SU-DHL-6 (cell line): ENCODE measurements around the gene GPR68.

Experiments used
- CTCF ChIP-seq: fragments of 200-600 bp; sonication (generic); IDR thresholded peaks from one replicate; pipeline ENCODE4 v1.5.1; 2017; ENCODE audit warnings: antibody characterized with exemption, mild to moderate bottlenecking, low read length, moderate library complexity; ENCODE audit not compliant: insufficient read depth, poor library complexity, severe bottlenecking
- EZH2phosphoT487 ChIP-seq: fragments of 200-600 bp; sonication (generic), shearing (Covaris generic); conservative IDR thresholded peaks from 2 replicates; pipeline ENCODE4 v1.6.1; 2018; ENCODE audit warnings: mild to moderate bottlenecking, antibody characterized with exemption, low read length, moderate library complexity, mixed read lengths

GRCh38 chr14:91271639-91272038 lies 27.1 kb upstream of the GPR68 start:
- TF ChIP-seq CTCF (no peak), EZH2phosphoT487 (no peak)
